NT2/D1 (cell line): Measurements from ENCODE around the gene FBXL2.

Source experiments
- YY1 ChIP-seq: IDR thresholded peaks from 2 replicates; pipeline ENCODE4 v1.6.1; 2011; ENCODE audit not compliant: insufficient read length, insufficient read depth
- ZNF274 ChIP-seq: IDR thresholded peaks from 2 replicates; pipeline ENCODE4 v1.6.1; 2011; ENCODE audit warnings: mild to moderate bottlenecking, low read depth, low read length

GRCh38 chr3:33398410-33398809, 121.2 kb downstream of the FBXL2 start:
- TF ChIP-seq ZNF274 (no peak), YY1 (no peak)
